ENCODE data around the gene ANKMY2. TPM values are rescaled to one million over a fixed set of nuclear protein-coding genes. Genes with fewer than 3 reads are reported as not detected.
A peak's percentile ranks its signal among the peaks of the same experiment; 100 is the strongest.

ANKMY2 gene
- total RNA-seq (2021): 22.9 and 30.7 TPM in 2 replicates
- percentile 86 among the genes with signal in this experiment for Bru-seq, nascent RNA
- BruChase-seq, experiment 1, labeled RNA remaining after a 2-hour chase: percentile 86 among the genes with signal in this experiment
- percentile 66 among the genes with signal in this experiment for BruChase-seq, experiment 2, labeled RNA remaining after a 6-hour chase
- long read RNA-seq, transcript ANKMY2-201 (10 exons, 2,555 nt): major isoform, 27 of 34 reads
- long read RNA-seq, partial matches to known transcripts: 1 of 34 reads
- long read RNA-seq, other reads (novel, unspliced or antisense): 6 of 34 reads

GRCh38 chr7:16645593-16646471 lies at the start of gene ANKMY2, which contains the start of gene BZW2:
TSS of gene ANKMY2 (minus strand) at chr7:16645754. CDS start at chr7:16645573, 181 bp downstream.
TSS of gene BZW2 (plus strand) at chr7:16646181. CDS start at chr7:16665444, 19,263 bp downstream.
- peaks cover 23% of the 10 kb centered on the region for H3K36me3 ChIP-seq (ENCODE audit: low read depth)
- TF ChIP-seq EZH2 (IDR thresholded peaks at IDR 0.05; ENCODE audit: low read depth) (no peak), CTCF (conservative IDR thresholded peaks at IDR 0.05) (no peak)
- peaks cover 15% of the 10 kb centered on the region for H4K20me1 ChIP-seq (ENCODE audit: insufficient read depth)
- peak within 1 kb of the TSS; percentile 85 for H3K4me2 ChIP-seq
- no TSS peak for BruUV-seq (replicated peaks)
- H3K9me3 ChIP-seq (ENCODE audit: insufficient read depth, low read depth): no peaks in the 10 kb centered on the region
- peak within 1 kb of the TSS; percentile 82 for H3K27ac ChIP-seq
- H3K4me1 ChIP-seq (replicated peaks; ENCODE audit: insufficient read depth): peaks cover 51% of the 10 kb centered on the region
- POLR2A ChIA-PET (ENCODE audit: unreplicated experiment): interaction anchor here (0.5 to 2.1 kb wide), 11 partner anchors 14 to 1320 kb away, joined by 3 to 19 read pairs (median 4); no protein-coding TSS in a partner anchor
- H3K4me3 ChIP-seq: peak within 1 kb of the TSS; percentile 77
- peaks cover 79% of the 10 kb centered on the region for H3K79me2 ChIP-seq (ENCODE audit: low read depth)
- H3K9me2 ChIP-seq (ENCODE audit: insufficient read depth): no peaks in the 10 kb centered on the region
- CTCF ChIA-PET: no interaction called here
- H2AFZ ChIP-seq: peak within 1 kb of the TSS; percentile 98
- intact Hi-C loops (cut with micrococcal nuclease; ENCODE audit: unreplicated experiment): loop anchor here (1.0 to 5.0 kb wide), 9 partner anchors 22 to 651 kb away; partner anchors contain the start of genes AGR2, AHR, CRPPA and TSPAN13
- H3K27me3 ChIP-seq (ENCODE audit: insufficient read depth, low read depth): no peaks in the 10 kb centered on the region
- H3F3A ChIP-seq (ENCODE audit: insufficient read depth, low read depth): peaks cover 14% of the 10 kb centered on the region; the same call in 1 of the 2 replicates
- DNase-seq: peak; percentile 96 to 98

- TF ChIP-seq EZH2 (IDR thresholded peaks at IDR 0.05; ENCODE audit: low read depth): no peak
- TF ChIP-seq CTCF (conservative IDR thresholded peaks at IDR 0.05): no peak
- H3K4me3 ChIP-seq: no peak overlapping the region
- H3F3A ChIP-seq (ENCODE audit: insufficient read depth, low read depth): peaks cover 10% of the 10 kb centered on the region
- no peak overlapping the region for H3K4me2 ChIP-seq
- no peaks in the 10 kb centered on the region for H3K79me2 ChIP-seq (ENCODE audit: low read depth)
- intact Hi-C loops (cut with micrococcal nuclease; ENCODE audit: unreplicated experiment): loop anchor here (1.0 to 10.0 kb wide), 8 partner anchors 106 to 1652 kb away; no protein-coding TSS in a partner anchor
- no peaks in the 10 kb centered on the region for H3K27me3 ChIP-seq (ENCODE audit: insufficient read depth, low read depth)
- H4K20me1 ChIP-seq (ENCODE audit: insufficient read depth): no peaks in the 10 kb centered on the region; the same call in 1 of the 2 replicates
- POLR2A ChIA-PET (ENCODE audit: unreplicated experiment): interaction anchor here (0.5 kb wide), 2 partner anchors 42 to 130 kb away, joined by 3 read pairs; no protein-coding TSS in a partner anchor
- H3K36me3 ChIP-seq (ENCODE audit: low read depth): peaks cover 61% of the 10 kb centered on the region
- no peaks in the 10 kb centered on the region for H3K4me1 ChIP-seq (replicated peaks; ENCODE audit: insufficient read depth)
- H3K9me2 ChIP-seq (ENCODE audit: insufficient read depth): no peaks in the 10 kb centered on the region
- CTCF ChIA-PET: interaction anchor here (0.6 to 1.0 kb wide), 3 partner anchors 197 to 905 kb away, joined by 3 to 5 read pairs (median 4); no protein-coding TSS in a partner anchor
- H2AFZ ChIP-seq: no peak overlapping the region
- no peak overlapping the region for H3K27ac ChIP-seq
- DNase-seq: no peak
- no peaks in the 10 kb centered on the region for H3K9me3 ChIP-seq (ENCODE audit: insufficient read depth, low read depth)
- BruUV-seq (replicated peaks): no TSS peak
These were observed 49.3 kb upstream of the ANKMY2 start for GRCh38 chr7:16694806-16695205.
